ENCODE data around the gene EXOC5.
A peak's percentile ranks its signal among the peaks of the same experiment; 100 is the strongest.
"Not testable (repeated sequence)": the region's sequence is repeated elsewhere in the genome, so short reads cannot be mapped to it uniquely, and the experiment has no call there.

The EXOC5 gene

DNA sequence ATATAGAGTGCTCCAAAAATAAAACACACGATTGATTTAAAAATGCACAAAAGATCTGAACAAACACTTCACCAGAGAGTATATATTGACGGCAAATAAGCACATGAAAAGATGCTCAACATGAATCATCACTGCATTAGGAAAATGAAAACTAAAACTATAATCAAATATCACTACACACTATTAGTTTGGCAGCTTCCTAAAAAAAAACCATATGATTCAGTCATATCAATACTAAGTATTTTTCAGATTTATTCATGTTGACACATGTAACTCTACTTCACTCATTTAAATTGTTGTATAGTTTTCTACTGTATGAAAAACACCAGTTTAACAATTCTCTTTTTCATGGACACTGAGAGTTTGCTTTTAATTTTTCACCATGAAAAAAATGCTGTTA lies 41.6 kb downstream of the EXOC5 start:
- H3K27ac ChIP-seq, result no peak overlapping the region
- TF ChIP-seq ZFX (IDR thresholded peaks at IDR 0.05; ENCODE audit: borderline replicate concordance), result no peak

GRCh38 chr14:57221931-57222330 lies 46.8 kb downstream of the EXOC5 start:
- TF ChIP-seq, protein P1, sequence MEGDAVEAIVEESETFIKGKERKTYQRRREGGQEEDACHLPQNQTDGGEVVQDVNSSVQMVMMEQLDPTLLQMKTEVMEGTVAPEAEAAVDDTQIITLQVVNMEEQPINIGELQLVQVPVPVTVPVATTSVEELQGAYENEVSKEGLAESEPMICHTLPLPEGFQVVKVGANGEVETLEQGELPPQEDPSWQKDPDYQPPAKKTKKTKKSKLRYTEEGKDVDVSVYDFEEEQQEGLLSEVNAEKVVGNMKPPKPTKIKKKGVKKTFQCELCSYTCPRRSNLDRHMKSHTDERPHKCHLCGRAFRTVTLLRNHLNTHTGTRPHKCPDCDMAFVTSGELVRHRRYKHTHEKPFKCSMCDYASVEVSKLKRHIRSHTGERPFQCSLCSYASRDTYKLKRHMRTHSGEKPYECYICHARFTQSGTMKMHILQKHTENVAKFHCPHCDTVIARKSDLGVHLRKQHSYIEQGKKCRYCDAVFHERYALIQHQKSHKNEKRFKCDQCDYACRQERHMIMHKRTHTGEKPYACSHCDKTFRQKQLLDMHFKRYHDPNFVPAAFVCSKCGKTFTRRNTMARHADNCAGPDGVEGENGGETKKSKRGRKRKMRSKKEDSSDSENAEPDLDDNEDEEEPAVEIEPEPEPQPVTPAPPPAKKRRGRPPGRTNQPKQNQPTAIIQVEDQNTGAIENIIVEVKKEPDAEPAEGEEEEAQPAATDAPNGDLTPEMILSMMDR (IDR thresholded peaks at IDR 0.05), result no peak
- no peak for TF ChIP-seq ZFX (IDR thresholded peaks at IDR 0.05; ENCODE audit: borderline replicate concordance)
- no peak overlapping the region for H3K27ac ChIP-seq

- TF ChIP-seq, protein P1 (IDR thresholded peaks at IDR 0.05), result no peak
- TF ChIP-seq ZFX (IDR thresholded peaks at IDR 0.05; ENCODE audit: borderline replicate concordance), result no peak
- H3K27ac ChIP-seq, result no peak overlapping the region
These were observed 55.8 kb downstream of the EXOC5 start for GRCh38 chr14:57212919-57213318.

GRCh38 chr14:57209561-57209960 lies 59.1 kb downstream of the EXOC5 start:
- no peak for TF ChIP-seq ZFX (IDR thresholded peaks at IDR 0.05; ENCODE audit: borderline replicate concordance)
- TF ChIP-seq, protein P1 (IDR thresholded peaks at IDR 0.05), result no peak
- no peak overlapping the region for H3K27ac ChIP-seq

DNA sequence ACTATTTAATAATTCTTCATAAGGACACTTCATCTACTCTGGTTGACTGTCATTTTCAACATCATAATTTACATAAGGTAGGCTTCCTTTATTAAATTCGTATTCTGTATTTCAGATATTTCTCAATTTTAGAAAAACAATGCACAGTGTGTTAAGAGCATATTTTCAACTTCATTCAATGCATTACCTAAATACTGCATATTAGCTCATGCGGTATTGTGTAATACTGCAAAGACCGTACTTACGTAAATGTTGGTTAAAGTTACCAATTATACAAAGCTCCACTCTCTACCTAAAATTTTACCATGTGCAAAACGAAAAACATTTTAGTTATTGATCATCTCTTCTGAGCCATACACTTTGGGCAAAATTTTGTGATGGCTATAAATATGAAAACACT lies 62.8 kb downstream of the EXOC5 start:
- no peak for TF ChIP-seq ZFX (IDR thresholded peaks at IDR 0.05; ENCODE audit: borderline replicate concordance)
- TF ChIP-seq, protein P1 (IDR thresholded peaks at IDR 0.05), result no peak
- H3K27ac ChIP-seq, result no peak overlapping the region

GRCh38 chr14:57202672-57203071 lies 66.0 kb downstream of the EXOC5 start:
- TF ChIP-seq, protein P1 (IDR thresholded peaks at IDR 0.05), result peak; percentile 42; the same call in 1 of the 2 replicates
- not testable (repeated sequence) for H3K27ac ChIP-seq

DNA sequence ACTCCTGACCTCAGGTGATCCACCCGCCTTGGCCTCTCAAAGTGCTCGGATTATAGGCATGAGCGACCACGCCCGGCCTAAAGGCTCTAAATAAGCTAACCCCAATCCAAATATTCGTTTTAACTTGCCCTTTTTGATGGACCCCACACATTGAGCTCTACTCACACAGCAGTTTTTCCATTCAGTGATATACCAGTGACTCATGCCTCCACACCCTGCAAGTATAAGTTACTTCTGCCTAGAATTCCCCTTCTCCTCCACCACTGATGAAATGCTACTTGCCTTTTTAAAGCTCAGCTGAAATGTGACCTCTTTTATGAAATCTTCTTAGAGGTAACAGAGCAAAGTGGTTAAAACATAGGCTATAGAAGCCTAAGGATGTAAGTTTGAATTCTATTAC lies 68.8 kb downstream of the EXOC5 start:
- TF ChIP-seq ZFX (IDR thresholded peaks at IDR 0.05; ENCODE audit: borderline replicate concordance), result no peak
- TF ChIP-seq, protein P1 (IDR thresholded peaks at IDR 0.05), result no peak
- no peak overlapping the region for H3K27ac ChIP-seq

DNA sequence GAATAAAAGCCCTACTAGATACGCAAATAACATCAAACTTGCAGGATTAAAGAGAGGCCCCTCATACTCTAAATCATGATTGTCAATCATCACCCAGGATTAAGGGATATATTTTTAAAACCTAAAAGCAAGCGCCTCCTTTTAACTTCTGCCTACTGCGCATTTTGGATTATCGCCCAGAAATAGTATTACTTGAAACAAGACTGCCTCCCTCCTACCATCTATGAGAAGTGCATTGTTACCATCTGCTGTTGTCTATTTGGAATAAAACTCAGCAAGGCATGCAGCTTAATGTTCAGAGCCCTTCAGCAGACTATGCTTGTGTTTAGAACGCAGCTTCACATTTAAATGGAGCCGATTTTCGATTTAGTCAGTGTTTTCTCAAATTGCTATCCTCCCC lies 79.6 kb downstream of the EXOC5 start:
- TF ChIP-seq, protein P1 (IDR thresholded peaks at IDR 0.05), result peak; percentile 37
- TF ChIP-seq ZFX (IDR thresholded peaks at IDR 0.05; ENCODE audit: borderline replicate concordance), result no peak

More for the DNA sequence above, 79.6 kb downstream of the EXOC5 start:
- H3K27ac ChIP-seq, result no peak overlapping the region

Measured in 22Rv1 (cell line).